Fibroblast of lung (primary cell): ENCODE measurements around the gene CHRNA5.

Experiments used
- EZH2 ChIP-seq: IDR thresholded peaks from 2 replicates; pipeline ENCODE4 v1.5.1; 2012; ENCODE audit warnings: low read length, control low read depth, mild to moderate bottlenecking; ENCODE audit errors: missing control alignments
- TF ChIP-seq, protein P1 (sequence below), 2 donors: IDR thresholded peaks in 1 of 2; conservative IDR thresholded peaks in 1 of 2; 1 replicate in 1 of 2; 2 replicates in 1 of 2; pipeline ENCODE4 v1.5.1; 2011 to 2012; ENCODE audit warnings: low read length in 2 of 2, control low read depth in 1 of 2, inconsistent platforms in 1 of 2, low read depth in 1 of 2, mild to moderate bottlenecking in 1 of 2

- TF ChIP-seq, protein P1, sequence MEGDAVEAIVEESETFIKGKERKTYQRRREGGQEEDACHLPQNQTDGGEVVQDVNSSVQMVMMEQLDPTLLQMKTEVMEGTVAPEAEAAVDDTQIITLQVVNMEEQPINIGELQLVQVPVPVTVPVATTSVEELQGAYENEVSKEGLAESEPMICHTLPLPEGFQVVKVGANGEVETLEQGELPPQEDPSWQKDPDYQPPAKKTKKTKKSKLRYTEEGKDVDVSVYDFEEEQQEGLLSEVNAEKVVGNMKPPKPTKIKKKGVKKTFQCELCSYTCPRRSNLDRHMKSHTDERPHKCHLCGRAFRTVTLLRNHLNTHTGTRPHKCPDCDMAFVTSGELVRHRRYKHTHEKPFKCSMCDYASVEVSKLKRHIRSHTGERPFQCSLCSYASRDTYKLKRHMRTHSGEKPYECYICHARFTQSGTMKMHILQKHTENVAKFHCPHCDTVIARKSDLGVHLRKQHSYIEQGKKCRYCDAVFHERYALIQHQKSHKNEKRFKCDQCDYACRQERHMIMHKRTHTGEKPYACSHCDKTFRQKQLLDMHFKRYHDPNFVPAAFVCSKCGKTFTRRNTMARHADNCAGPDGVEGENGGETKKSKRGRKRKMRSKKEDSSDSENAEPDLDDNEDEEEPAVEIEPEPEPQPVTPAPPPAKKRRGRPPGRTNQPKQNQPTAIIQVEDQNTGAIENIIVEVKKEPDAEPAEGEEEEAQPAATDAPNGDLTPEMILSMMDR (conservative IDR thresholded peaks at IDR 0.05 in 1 of 2, IDR thresholded peaks at IDR 0.05 in 1 of 2; ENCODE audit: low read depth in 1 of 2, low read length in 2 of 2): no peak
- TF ChIP-seq EZH2: no peak
Measured at GRCh38 chr15:78537266-78537905, 27.9 kb upstream of the CHRNA5 start.
